Fibroblast of skin of right biceps (primary cell): Measurements from ENCODE around the gene HOXD4.

Experiments
- DNase-seq: peaks from one replicate; pipeline ENCODE4 v3.0.0-alpha.2; 2013

Gene HOXD4

GRCh38 chr2:176142281-176142680 lies 9.1 kb upstream of the HOXD4 start:
- DNase-seq: no peak

- no peak for DNase-seq
Measured at GRCh38 chr2:176145085-176145969, 6.0 kb upstream of the HOXD4 start.

GRCh38 chr2:176146101-176146500 lies 5.2 kb upstream of the HOXD4 start:
- no peak for DNase-seq

GRCh38 chr2:176146645-176147044 lies 4.7 kb upstream of the HOXD4 start:
- DNase-seq: no peak

GRCh38 chr2:176147210-176147799 lies 4.0 kb upstream of the HOXD4 start:
- DNase-seq: no peak

- peak; percentile 53 for DNase-seq
Measured at GRCh38 chr2:176147800-176148496, 3.4 kb upstream of the HOXD4 start.

GRCh38 chr2:176148751-176149421 lies 2.5 kb upstream of the HOXD4 start:
- DNase-seq: no peak

GRCh38 chr2:176149481-176149938 lies 1.8 kb upstream of the HOXD4 start:
- no peak for DNase-seq

GRCh38 chr2:176149939-176150583 lies 1.3 kb upstream of the HOXD4 start:
- DNase-seq: no peak

- DNase-seq: no peak
Measured at GRCh38 chr2:176150584-176151441, 537 bp upstream of the HOXD4 start.

GRCh38 chr2:176152350-176153181 lies 1.2 kb downstream of the HOXD4 start:
- DNase-seq: peak; percentile 61

GRCh38 chr2:176154576-176155252 lies 3.4 kb downstream of the HOXD4 start:
- no peak for DNase-seq

- DNase-seq: no peak
Measured at GRCh38 chr2:176155356-176156044, 4.2 kb downstream of the HOXD4 start.

- DNase-seq: no peak
Measured at GRCh38 chr2:176156301-176156806, 5.0 kb downstream of the HOXD4 start.

- DNase-seq: peak; percentile 77
Measured at GRCh38 chr2:176156807-176157498, 5.6 kb downstream of the HOXD4 start, which contains the start of gene HOXD3. Gene HOXD3, plus strand, starts transcription at chr2:176157307. Its CDS starts 11,808 bp downstream, at chr2:176169115.

GRCh38 chr2:176157499-176158185 lies 6.3 kb downstream of the HOXD4 start:
- peak; percentile 59 for DNase-seq

- peak; percentile 68 for DNase-seq
Measured at GRCh38 chr2:176158186-176158591, 6.8 kb downstream of the HOXD4 start.
